ENCODE measurements around the gene ZFP30. TPM values are rescaled to one million over a fixed set of nuclear protein-coding genes. Genes with fewer than 3 reads are reported as not detected.

The ZFP30 gene
- total and polyA plus RNA-seq, 4 donors = 0.74 to 5.8 (median 3.4) TPM

- TF ChIP-seq CTCF (IDR thresholded peaks at IDR 0.05; ENCODE audit: low read depth, low read length, missing input control) = no peak
- peak in 1 of 2 donors; percentile 70 for TF ChIP-seq GABPA (IDR thresholded peaks at IDR 0.05 in 1 of 2, conservative IDR thresholded peaks at IDR 0.05 in 1 of 2)
- no peak for TF ChIP-seq FOXA2 (IDR thresholded peaks at IDR 0.05)
- no peak for TF ChIP-seq JUND (IDR thresholded peaks at IDR 0.05)
- TF ChIP-seq HNF4A (conservative IDR thresholded peaks at IDR 0.05) = no peak
- TF ChIP-seq YY1 (IDR thresholded peaks at IDR 0.05) = peak; percentile 56
These were observed 565 bp upstream of the ZFP30 start (continued) for GRCh38 chr19:37655689-37656371.

GRCh38 chr19:37654629-37655300 lies 500 bp downstream of the ZFP30 start:
- peak overlapping the region; percentile 40 to 52 for H3K9ac ChIP-seq (ENCODE audit: low read depth in 1 of 2, low read length in 2 of 2)
- peak overlapping the region; percentile 71 to 83 for H3K27ac ChIP-seq (ENCODE audit: low read depth in 1 of 2, low read length in 2 of 2)
- WGBS = under 1% methylated on average over 40 of the region's 40 CpGs
- peaks cover 2 to 7% (median 4%) of the 10 kb centered on the region in 4 donors for H3K9me3 ChIP-seq (ENCODE audit: control insufficient read depth in 4 of 4, low read length in 3 of 4)
- no peak for TF ChIP-seq RAD21 (IDR thresholded peaks at IDR 0.05)
- TF ChIP-seq, protein P1, sequence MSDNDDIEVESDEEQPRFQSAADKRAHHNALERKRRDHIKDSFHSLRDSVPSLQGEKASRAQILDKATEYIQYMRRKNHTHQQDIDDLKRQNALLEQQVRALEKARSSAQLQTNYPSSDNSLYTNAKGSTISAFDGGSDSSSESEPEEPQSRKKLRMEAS (IDR thresholded peaks at IDR 0.05) = no peak
- H3K4me3 ChIP-seq (ENCODE audit: low read depth in 1 of 3, low read length in 3 of 3) = peak overlapping the region; percentile 36 to 73 (median 53)
- peak; percentile 45 for DNase-seq (ENCODE audit: low spot score)
- peaks cover 3 to 11% (median 5%) of the 10 kb centered on the region in 4 donors for H3K4me1 ChIP-seq (ENCODE audit: control insufficient read depth in 4 of 4, insufficient read depth in 4 of 4, low read length in 3 of 4)
- no peaks in the 10 kb centered on the region for H3K27me3 ChIP-seq (ENCODE audit: control insufficient read depth in 4 of 4, insufficient read depth in 4 of 4, low read length in 3 of 4)
- H3K36me3 ChIP-seq (ENCODE audit: control insufficient read depth in 4 of 4, insufficient read depth in 3 of 4, low read depth in 1 of 4, low read length in 3 of 4) = no peaks in the 10 kb centered on the region

GRCh38 chr19:37654118-37654517 lies 1.1 kb downstream of the ZFP30 start:
- no peaks in the 10 kb centered on the region for H3K36me3 ChIP-seq (ENCODE audit: control insufficient read depth in 4 of 4, insufficient read depth in 3 of 4, low read depth in 1 of 4, low read length in 3 of 4)
- H3K27ac ChIP-seq (ENCODE audit: low read depth in 1 of 2, low read length in 2 of 2) = no peak overlapping the region
- H3K9ac ChIP-seq (ENCODE audit: low read depth in 1 of 2, low read length in 2 of 2) = peak overlapping the region in 1 of 2 donors; percentile 52
- peaks cover 2 to 12% (median 8%) of the 10 kb centered on the region in 4 donors for H3K9me3 ChIP-seq (ENCODE audit: control insufficient read depth in 4 of 4, low read length in 3 of 4)
- H3K27me3 ChIP-seq (ENCODE audit: control insufficient read depth in 4 of 4, insufficient read depth in 4 of 4, low read length in 3 of 4) = no peaks in the 10 kb centered on the region
- 28% methylated on average over 5 of the region's 5 CpGs for WGBS
- peak overlapping the region in 2 of 3 donors; percentile 53 to 73 for H3K4me3 ChIP-seq (ENCODE audit: low read depth in 1 of 3, low read length in 3 of 3)
- no peak for DNase-seq (ENCODE audit: low spot score)
- H3K4me1 ChIP-seq (ENCODE audit: control insufficient read depth in 4 of 4, insufficient read depth in 4 of 4, low read length in 3 of 4) = peaks cover 3 to 11% (median 5%) of the 10 kb centered on the region in 4 donors
- no peak for TF ChIP-seq TAF1 (conservative IDR thresholded peaks at IDR 0.05)
- TF ChIP-seq RAD21 (IDR thresholded peaks at IDR 0.05) = no peak
- TF ChIP-seq NR2F2 (IDR thresholded peaks at IDR 0.05) = no peak
- no peak for TF ChIP-seq ZBTB33 (IDR thresholded peaks at IDR 0.05)
- TF ChIP-seq GABPA (IDR thresholded peaks at IDR 0.05 in 1 of 2, conservative IDR thresholded peaks at IDR 0.05 in 1 of 2) = no peak
- TF ChIP-seq HNF4A (conservative IDR thresholded peaks at IDR 0.05) = no peak
- no peak for TF ChIP-seq HNF4G (IDR thresholded peaks at IDR 0.05)
- no peak for TF ChIP-seq YY1 (IDR thresholded peaks at IDR 0.05)
- TF ChIP-seq FOXA1 (IDR thresholded peaks at IDR 0.05) = no peak
- no peak for TF ChIP-seq ATF3 (IDR thresholded peaks at IDR 0.05)
- TF ChIP-seq CTCF (IDR thresholded peaks at IDR 0.05; ENCODE audit: low read depth, low read length, missing input control) = no peak
- TF ChIP-seq EGR1 (IDR thresholded peaks at IDR 0.05; ENCODE audit: low read depth in 2 of 2) = no peak
- TF ChIP-seq, protein P1 (IDR thresholded peaks at IDR 0.05) = no peak
- TF ChIP-seq RXRA (IDR thresholded peaks at IDR 0.05) = no peak
- TF ChIP-seq, protein P2, sequence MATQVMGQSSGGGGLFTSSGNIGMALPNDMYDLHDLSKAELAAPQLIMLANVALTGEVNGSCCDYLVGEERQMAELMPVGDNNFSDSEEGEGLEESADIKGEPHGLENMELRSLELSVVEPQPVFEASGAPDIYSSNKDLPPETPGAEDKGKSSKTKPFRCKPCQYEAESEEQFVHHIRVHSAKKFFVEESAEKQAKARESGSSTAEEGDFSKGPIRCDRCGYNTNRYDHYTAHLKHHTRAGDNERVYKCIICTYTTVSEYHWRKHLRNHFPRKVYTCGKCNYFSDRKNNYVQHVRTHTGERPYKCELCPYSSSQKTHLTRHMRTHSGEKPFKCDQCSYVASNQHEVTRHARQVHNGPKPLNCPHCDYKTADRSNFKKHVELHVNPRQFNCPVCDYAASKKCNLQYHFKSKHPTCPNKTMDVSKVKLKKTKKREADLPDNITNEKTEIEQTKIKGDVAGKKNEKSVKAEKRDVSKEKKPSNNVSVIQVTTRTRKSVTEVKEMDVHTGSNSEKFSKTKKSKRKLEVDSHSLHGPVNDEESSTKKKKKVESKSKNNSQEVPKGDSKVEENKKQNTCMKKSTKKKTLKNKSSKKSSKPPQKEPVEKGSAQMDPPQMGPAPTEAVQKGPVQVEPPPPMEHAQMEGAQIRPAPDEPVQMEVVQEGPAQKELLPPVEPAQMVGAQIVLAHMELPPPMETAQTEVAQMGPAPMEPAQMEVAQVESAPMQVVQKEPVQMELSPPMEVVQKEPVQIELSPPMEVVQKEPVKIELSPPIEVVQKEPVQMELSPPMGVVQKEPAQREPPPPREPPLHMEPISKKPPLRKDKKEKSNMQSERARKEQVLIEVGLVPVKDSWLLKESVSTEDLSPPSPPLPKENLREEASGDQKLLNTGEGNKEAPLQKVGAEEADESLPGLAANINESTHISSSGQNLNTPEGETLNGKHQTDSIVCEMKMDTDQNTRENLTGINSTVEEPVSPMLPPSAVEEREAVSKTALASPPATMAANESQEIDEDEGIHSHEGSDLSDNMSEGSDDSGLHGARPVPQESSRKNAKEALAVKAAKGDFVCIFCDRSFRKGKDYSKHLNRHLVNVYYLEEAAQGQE (IDR thresholded peaks at IDR 0.05) = no peak
- TF ChIP-seq SP1 (IDR thresholded peaks at IDR 0.05) = no peak
- no peak for TF ChIP-seq FOXA2 (IDR thresholded peaks at IDR 0.05)

All from liver (tissue), 9 donors.